ENCODE data around the gene JUNB.

The JUNB gene

GRCh38 chr19:12791345-12792050 is at the start of gene JUNB:
JUNB (plus strand) TSS chr19:12791486; CDS start chr19:12791772, 286 bp downstream.
- DNase-seq: peak; percentile 91

GRCh38 chr19:12745166-12745897 is 46.0 kb upstream of the JUNB start:
- no peak for DNase-seq

DNA sequence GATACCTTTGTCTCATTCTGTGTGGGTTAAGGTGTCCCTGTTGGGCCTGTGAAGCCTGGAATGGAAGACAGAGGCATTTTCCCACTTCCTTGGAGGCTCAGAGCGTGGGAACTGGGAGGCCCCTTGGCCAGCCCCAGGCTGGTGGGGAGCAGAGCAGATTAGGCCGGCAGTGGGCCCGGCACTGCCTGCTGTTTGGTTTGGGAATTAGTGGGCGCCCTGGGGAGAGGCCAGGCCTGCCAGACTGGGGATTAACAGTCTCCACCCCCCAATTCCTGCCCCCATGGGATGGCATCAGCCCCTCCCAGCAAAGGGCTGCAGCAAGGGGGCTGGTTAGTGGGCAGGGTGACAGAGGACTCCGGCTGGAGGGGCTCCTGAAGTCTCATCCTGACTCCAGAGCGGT is 42.8 kb upstream of the JUNB start:
- DNase-seq: no peak

GRCh38 chr19:12749938-12750521 is 41.3 kb upstream of the JUNB start:
- DNase-seq: no peak

- DNase-seq: no peak
These were observed 40.4 kb upstream of the JUNB start for GRCh38 chr19:12750851-12751250.

DNA sequence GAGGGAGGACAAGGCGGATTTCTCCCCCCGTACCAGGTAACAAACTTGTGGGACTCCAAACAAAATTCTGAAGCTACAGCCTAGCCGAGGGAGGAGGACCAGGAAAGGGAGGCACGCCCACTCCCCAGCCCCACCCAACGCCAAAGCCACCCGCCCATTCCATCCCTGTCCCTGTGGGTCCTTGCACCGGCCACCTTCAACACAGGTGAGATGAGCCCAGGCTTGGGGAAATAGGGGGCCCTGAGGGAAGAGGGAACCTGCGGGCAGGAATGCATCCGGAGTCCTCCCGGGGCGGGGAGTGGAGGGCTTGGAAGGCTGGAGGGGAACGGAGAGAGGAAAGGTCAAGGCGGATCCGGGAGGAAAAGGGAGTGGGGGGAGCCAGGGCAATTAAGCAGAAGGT is 39.7 kb upstream of the JUNB start, which contains the start of gene BEST2:
Gene BEST2, plus strand, starts transcription at position 157 of the 400 bp plus-strand sequence. CDS start 802 bp downstream, outside the sequence.
- DNase-seq: no peak

- DNase-seq: no peak
These were observed 39.1 kb upstream of the JUNB start for GRCh38 chr19:12752056-12752781.

DNA sequence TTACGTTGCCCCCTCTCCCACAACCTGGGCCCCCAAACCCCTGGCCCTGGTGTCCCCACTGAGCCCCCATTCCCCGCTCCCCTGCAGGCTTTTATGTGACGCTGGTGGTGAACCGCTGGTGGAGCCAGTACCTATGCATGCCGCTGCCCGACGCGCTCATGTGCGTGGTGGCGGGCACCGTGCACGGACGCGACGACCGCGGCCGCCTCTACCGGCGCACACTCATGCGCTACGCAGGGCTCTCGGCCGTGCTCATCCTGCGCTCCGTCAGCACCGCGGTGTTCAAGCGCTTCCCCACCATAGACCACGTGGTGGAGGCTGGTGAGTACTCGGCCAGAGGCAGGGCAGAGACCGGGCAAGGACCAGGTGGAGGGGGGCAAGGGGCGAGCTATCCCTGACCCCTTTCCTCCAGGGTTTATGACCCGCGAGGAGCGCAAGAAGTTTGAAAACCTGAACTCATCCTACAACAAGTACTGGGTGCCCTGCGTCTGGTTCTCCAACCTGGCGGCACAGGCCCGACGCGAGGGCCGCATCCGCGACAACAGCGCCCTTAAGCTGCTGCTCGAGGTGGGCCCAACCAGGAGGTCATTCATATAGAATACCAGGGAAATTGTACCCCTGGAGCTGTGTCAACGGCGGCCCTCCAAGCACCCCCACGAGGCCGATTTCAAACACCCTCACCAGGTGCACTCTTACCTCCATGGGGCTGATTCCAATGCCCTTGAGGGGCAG is 36.7 kb upstream of the JUNB start:
- DNase-seq: no peak

GRCh38 chr19:12756150-12756883 is 35.0 kb upstream of the JUNB start:
- no peak for DNase-seq

GRCh38 chr19:12757544-12758274 is 33.6 kb upstream of the JUNB start:
- DNase-seq: peak; percentile 27

DNA sequence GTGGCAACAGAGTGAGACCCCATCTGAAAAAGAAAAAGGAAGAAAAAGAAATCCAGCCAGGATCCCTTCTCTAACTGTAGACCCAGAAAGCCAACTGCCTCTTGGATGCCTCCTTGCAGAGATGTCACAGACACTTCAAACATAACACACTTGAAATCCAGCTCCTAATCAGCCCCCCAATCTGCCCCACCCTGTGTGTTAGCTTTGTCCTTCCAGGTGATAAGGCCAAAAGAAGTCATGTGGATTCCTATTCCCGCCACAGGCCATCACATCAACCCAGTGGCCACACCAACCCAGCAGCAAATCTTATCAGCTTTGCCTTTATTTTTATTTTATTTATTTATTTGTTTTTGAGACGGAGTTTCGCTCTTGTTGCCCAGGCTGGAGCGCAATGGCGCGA is 31.6 kb upstream of the JUNB start:
- DNase-seq: no peak

DNA sequence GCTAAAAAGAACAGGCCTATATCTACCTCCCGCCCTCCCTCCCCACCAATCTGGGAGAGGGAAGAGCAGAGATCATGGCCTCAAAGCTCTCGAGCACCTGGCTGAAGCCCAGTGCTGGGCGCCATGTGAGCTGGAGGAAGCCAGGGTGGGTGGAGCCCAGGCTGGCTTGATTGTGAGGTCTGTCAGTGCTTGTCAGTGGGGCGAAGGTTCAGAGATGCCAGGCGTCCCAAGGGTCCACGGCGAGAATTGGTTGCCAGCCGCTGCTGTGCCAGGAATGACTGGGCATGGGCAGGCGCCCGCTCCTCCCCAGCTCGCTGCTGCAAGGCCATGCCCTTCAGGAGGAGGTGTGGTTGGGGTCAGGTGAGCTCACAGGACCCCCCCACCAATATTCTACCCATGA is 28.2 kb upstream of the JUNB start:
- DNase-seq: no peak

- DNase-seq: no peak
These were observed 26.6 kb upstream of the JUNB start for GRCh38 chr19:12764698-12765097.

- peak; percentile 74 for DNase-seq
These were observed 25.2 kb upstream of the JUNB start for GRCh38 chr19:12766051-12766521.

DNA sequence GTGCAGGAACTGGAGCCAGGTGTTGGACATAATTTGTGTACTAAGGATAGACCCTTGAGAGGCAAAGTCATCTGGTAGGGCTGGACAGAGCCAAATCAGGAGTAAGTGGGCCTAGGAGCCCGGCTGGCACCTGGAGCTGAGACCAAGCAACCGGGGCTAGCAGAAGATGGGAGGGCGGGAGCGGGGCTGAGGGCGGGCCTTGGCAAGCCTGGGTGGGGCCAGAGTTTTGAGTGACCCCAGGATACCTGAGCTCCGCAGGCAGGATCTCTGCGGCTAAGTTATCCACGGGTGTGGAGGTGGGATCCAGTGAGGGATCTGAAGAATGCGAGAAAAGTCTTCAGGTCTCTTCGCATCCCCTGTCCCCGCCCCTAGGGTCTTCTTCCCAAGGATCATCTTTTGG is 24.1 kb upstream of the JUNB start:
- DNase-seq: no peak

DNA sequence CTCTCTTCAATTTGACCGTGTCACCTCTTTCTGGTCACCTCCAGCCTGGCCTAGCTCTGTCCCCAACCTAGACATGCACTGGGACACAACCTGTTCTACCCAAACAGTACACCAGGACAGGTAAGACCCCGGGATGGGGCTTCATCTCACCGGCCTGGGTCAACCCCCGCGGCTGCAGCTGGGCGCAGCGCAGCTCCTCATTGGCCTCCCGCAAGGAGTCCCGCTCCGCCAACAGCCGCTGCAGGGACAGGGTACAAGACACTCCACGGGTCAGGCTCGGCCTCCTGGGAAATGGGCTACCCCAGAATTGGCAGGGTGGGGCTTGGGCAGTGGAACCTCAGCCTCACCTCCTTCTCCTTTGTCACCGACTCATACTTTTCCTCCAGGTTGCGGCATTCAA is 23.6 kb upstream of the JUNB start:
- DNase-seq: no peak

DNA sequence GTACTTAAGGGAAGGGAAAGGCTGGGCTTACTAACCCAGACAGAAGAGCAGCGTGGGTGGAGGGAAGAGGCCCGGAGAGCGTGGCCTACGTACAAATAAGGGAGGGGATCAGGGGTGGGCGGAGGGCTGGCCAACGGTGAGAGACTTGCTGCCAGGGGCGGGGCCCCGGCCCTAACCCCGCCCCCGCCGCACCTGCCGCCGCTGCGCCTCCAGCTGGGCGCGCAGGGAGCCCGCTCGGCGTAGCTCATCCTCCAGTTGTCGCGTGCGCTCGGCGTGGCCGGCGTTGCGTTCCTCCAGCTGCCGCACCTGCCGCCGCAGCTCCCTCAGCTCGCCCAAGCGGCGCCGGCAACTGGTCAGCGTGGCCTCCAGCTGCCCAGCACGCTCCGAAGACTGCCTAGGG is 21.6 kb upstream of the JUNB start:
- DNase-seq: peak; percentile 66

DNA sequence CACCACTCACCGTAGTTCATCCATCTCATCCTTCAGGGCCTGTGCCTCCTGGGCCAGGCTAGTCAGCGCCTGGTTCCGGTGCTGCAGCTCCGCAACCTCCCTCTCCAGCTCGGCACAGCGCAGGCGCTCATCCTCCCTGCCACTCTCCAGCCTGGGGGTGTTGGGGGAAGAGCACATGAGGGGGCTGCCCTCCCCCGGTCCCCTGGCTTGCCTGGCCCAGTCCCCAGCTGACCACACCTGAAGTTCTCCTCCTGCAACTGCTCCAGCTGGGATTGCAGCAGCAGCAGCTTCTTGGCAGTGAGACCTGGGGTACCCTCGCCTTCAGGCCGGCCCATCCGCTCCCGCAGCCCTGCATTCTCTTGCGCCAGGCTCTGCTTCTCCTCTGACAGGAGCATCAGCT is 20.4 kb upstream of the JUNB start:
- no peak for DNase-seq

- no peak for DNase-seq
These were observed 19.0 kb upstream of the JUNB start for GRCh38 chr19:12772323-12772722.

DNA sequence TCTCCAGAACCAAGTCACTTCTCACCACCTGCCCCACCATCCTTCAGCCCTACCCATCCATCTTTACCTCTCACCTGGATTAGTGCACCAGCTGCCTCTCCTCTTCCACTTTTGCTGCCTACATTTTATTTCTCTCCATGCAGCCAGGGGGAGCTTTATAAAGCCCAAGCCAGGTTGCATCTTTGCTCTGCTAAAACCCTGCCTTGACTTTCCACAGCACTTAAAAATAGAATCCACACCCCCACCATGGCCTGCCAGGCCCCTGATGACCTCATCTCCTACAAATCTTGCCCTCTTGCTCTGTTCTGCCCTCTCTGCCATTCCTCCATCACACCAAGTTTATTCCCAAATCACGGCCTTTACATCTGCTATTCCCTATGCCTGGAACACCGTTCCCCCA is 17.7 kb upstream of the JUNB start:
- no peak for DNase-seq

Data from DMS153 (cell line).